NCI-H1105 (cell line): ENCODE measurements around the gene MTHFSD.

ENCODE experiments used
- DNase-seq: peaks from one replicate; lab custom pipeline; 2025; lab: John Stamatoyannopoulos, UW

Gene MTHFSD

GRCh38 chr16:86570558-86571529 lies 15.8 kb upstream of the MTHFSD start:
- DNase-seq = no peak

GRCh38 chr16:86569701-86570447 lies 14.8 kb upstream of the MTHFSD start:
- DNase-seq = no peak

GRCh38 chr16:86568677-86569623 lies 13.9 kb upstream of the MTHFSD start:
- no peak for DNase-seq

GRCh38 chr16:86567701-86568581 lies 12.9 kb upstream of the MTHFSD start:
- DNase-seq = no peak

GRCh38 chr16:86566966-86567700 lies 12.1 kb upstream of the MTHFSD start:
- no peak for DNase-seq

GRCh38 chr16:86566601-86566965 lies 11.5 kb upstream of the MTHFSD start, which contains the start of gene FOXC2:
FOXC2 (plus strand) TSS chr16:86566829; CDS start chr16:86567336, 507 bp downstream.
- DNase-seq = no peak

- DNase-seq = no peak
Measured at GRCh38 chr16:86565644-86566511, 10.8 kb upstream of the MTHFSD start.

GRCh38 chr16:86565181-86565631 lies 10.2 kb upstream of the MTHFSD start:
- no peak for DNase-seq

- DNase-seq = peak; percentile 78
Measured at GRCh38 chr16:86563469-86564345, 8.7 kb upstream of the MTHFSD start.

GRCh38 chr16:86562356-86562755 lies 7.3 kb upstream of the MTHFSD start:
- DNase-seq = no peak

GRCh38 chr16:86559802-86560305 lies 4.8 kb upstream of the MTHFSD start:
- no peak for DNase-seq

- no peak for DNase-seq
Measured at GRCh38 chr16:86558355-86559193, 3.5 kb upstream of the MTHFSD start.

GRCh38 chr16:86557587-86557986 lies 2.6 kb upstream of the MTHFSD start:
- no peak for DNase-seq

GRCh38 chr16:86556576-86556975 lies 1.5 kb upstream of the MTHFSD start:
- no peak for DNase-seq

- no peak for DNase-seq
Measured at GRCh38 chr16:86555704-86556075, 655 bp upstream of the MTHFSD start.

- DNase-seq = no peak
Measured at GRCh38 chr16:86554599-86554916, 477 bp downstream of the MTHFSD start.

GRCh38 chr16:86553356-86553755 lies 1.7 kb downstream of the MTHFSD start:
- DNase-seq = no peak
